NT2/D1 (cell line): ENCODE measurements around the gene NCAPD3.

Experiments used
- DNase-seq: peaks from one replicate; pipeline ENCODE4 v3.0.0-alpha.2; 2011; ENCODE audit warnings: low read depth, low spot score
- H3K27me3 ChIP-seq: 2 replicates; pipeline ENCODE4 v1.6.0; 2011; ENCODE audit warnings: mild to moderate bottlenecking; ENCODE audit not compliant: insufficient read length, insufficient read depth
- H3K36me3 ChIP-seq: 2 replicates; pipeline ENCODE4 v1.6.1; 2011; ENCODE audit warnings: mild to moderate bottlenecking, low read length, mixed read lengths; ENCODE audit not compliant: insufficient read depth, insufficient read length
- H3K4me1 ChIP-seq: 2 replicates; pipeline ENCODE4 v1.5.1; 2011; ENCODE audit not compliant: insufficient read depth, insufficient read length
- H3K4me3 ChIP-seq: 2 replicates; pipeline ENCODE4 v1.5.1; 2011; ENCODE audit warnings: low read depth; ENCODE audit not compliant: insufficient read length
- H3K9ac ChIP-seq: 2 replicates; pipeline ENCODE4 v1.6.0; 2011; ENCODE audit warnings: low read depth; ENCODE audit not compliant: insufficient read length
- H3K9me3 ChIP-seq: 2 replicates; pipeline ENCODE4 v1.5.1; 2011; ENCODE audit warnings: mild to moderate bottlenecking, low read length; ENCODE audit not compliant: insufficient read depth
- SUZ12 ChIP-seq: IDR thresholded peaks from 2 replicates; pipeline ENCODE4 v1.6.1; 2011; ENCODE audit not compliant: insufficient read length, insufficient read depth; ENCODE audit errors: extremely low read depth
- YY1 ChIP-seq: IDR thresholded peaks from 2 replicates; pipeline ENCODE4 v1.6.1; 2011; ENCODE audit not compliant: insufficient read length, insufficient read depth
- ZNF274 ChIP-seq: IDR thresholded peaks from 2 replicates; pipeline ENCODE4 v1.6.1; 2011; ENCODE audit warnings: mild to moderate bottlenecking, low read depth, low read length

The NCAPD3 gene

DNA sequence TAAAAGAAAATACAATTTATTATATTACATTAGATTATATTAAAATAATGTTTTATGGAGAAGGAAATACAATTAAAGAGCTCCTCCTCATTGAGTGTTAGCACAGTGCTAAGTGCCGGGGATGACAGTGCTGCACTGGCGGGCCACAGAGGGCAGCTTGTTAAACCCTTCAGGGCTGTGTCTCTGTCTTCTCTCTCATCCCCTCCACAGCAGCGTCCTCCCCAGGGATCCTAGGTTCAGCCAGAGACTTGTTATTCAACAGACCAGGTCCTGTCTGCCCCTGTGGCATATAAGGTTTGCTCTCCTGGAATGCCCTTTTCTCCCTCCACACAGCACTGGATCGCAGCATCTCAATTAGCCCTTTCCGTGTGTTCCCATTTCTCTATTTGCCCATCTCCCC lies 15.2 kb upstream of the NCAPD3 start:
- TF ChIP-seq SUZ12 (no peak), YY1 (no peak), ZNF274 (no peak)
- DNase-seq, result no peak
- Histone ChIP-seq H3K4me3 (no peak overlapping the region), H3K9me3 (no peaks in the 10 kb centered on the region), H3K4me1 (no peaks in the 10 kb centered on the region), H3K27me3 (no peaks in the 10 kb centered on the region), H3K36me3 (peaks cover 37% of the 10 kb centered on the region), H3K9ac (no peak overlapping the region)

DNA sequence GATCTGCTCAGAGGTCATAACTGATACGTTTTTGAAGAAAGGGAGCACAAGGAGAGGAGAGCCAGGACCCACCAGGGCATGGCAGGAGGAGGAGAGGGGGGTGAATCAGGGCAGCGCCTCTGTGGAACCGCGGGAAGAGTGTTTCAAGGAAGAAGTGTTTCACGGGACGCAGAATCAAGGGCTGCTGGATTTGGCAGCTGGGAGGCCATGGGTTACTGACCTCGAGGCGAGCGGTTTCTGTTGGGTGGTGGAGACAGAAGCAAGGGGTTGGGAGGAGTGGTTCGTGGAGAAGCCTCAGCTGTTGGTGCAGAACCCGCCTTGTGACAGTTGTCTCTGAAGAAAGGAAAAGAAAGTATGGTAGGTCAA lies 13.8 kb upstream of the NCAPD3 start:
- no peak for DNase-seq
- H3K4me1 ChIP-seq, result no peaks in the 10 kb centered on the region
- H3K36me3 ChIP-seq, result peaks cover 24% of the 10 kb centered on the region
- no peaks in the 10 kb centered on the region for H3K9me3 ChIP-seq
- H3K27me3 ChIP-seq, result no peaks in the 10 kb centered on the region
- no peak overlapping the region for H3K4me3 ChIP-seq
- no peak overlapping the region for H3K9ac ChIP-seq
- TF ChIP-seq YY1 (no peak), ZNF274 (no peak), SUZ12 (no peak)

DNA sequence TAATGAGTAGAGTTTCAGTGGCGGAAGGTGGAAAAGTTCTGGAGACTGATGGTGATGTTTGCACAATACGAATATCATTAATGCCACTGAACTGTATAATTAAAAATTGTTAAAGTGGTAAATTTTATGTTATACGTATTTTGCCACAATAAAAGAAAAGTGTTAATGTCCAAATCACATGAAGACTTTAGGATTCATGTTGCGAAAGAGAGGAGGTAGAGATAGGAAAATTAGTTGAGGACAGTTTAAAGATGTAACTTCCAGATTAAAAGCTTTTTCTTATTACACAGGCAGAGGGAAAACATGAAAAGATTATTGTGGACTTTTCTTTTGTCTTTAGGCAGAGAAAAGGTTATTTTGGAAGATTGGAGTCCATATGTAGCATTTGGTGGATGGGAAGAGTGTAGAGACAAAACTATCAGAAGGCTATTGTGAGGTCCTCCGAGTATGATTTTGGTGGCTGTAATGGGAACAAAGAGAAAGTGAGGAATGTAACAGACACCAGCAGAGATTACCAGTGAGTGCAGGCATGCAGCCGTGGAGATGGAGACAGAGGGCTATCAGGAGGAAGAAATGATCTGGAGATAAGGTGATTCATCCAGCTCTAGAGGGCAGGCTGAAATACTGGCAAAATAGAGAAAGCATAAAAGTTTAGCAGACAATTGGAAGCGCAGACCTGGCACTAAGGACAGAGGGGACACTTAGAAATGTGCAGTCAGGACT lies 13.2 kb upstream of the NCAPD3 start:
- Histone ChIP-seq H3K9ac (no peak overlapping the region), H3K9me3 (no peaks in the 10 kb centered on the region), H3K27me3 (no peaks in the 10 kb centered on the region), H3K36me3 (peaks cover 24% of the 10 kb centered on the region), H3K4me3 (no peak overlapping the region), H3K4me1 (peaks cover 1% of the 10 kb centered on the region)
- DNase-seq, result no peak
- no peak for TF ChIP-seq ZNF274
- no peak for TF ChIP-seq YY1
- no peak for TF ChIP-seq SUZ12

DNA sequence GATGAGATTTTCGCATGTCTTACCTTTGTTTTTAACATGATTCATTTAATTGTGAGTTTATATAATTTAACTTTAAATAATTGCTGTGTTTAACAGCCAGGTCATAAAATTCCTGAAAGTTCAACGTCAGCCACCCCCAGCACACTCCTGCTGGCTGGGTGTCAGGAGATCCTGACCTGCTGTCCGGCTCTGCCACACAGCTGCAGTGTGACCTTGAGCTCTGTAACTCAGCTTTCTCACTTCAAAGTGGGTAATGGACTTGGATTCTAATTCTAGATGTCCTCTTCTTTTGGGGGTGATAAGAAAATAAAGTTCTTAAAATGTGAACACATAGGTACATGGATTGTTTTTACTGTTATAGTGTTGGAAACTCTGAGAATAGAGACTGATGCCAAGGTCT lies 11.6 kb upstream of the NCAPD3 start:
- no peak overlapping the region for H3K4me3 ChIP-seq
- no peak for TF ChIP-seq YY1
- TF ChIP-seq ZNF274, result no peak
- no peak for TF ChIP-seq SUZ12
- no peaks in the 10 kb centered on the region for H3K9me3 ChIP-seq
- DNase-seq, result no peak
- H3K36me3 ChIP-seq, result peaks cover 18% of the 10 kb centered on the region
- no peaks in the 10 kb centered on the region for H3K27me3 ChIP-seq
- H3K4me1 ChIP-seq, result peaks cover 1% of the 10 kb centered on the region
- no peak overlapping the region for H3K9ac ChIP-seq

DNA sequence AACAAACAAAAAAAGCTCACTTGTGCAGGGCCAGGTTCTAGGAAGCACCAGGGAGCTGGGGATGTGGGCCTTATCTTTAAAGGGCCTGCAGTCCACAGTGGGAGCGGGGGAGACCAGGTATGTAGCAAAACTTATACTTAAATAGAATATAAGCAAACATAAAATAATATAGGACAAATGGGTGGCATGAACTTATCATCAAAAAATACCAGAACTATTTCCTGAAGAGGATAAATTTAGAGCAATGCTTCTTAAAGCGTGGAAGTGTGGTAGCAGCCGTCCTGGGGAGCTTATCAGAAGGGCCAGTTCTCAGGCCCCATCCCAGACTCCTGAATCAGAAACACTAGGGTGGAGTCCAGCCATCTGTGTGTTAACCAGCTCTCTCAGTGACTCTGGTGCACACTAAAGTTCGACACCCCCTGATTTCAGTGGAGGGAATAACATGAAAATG lies 10.0 kb upstream of the NCAPD3 start:
- Histone ChIP-seq H3K4me1 (peaks cover 1% of the 10 kb centered on the region), H3K4me3 (no peak overlapping the region), H3K9ac (no peak overlapping the region), H3K9me3 (no peaks in the 10 kb centered on the region), H3K36me3 (peaks cover 3% of the 10 kb centered on the region), H3K27me3 (no peaks in the 10 kb centered on the region)
- DNase-seq, result no peak
- TF ChIP-seq SUZ12, result no peak
- TF ChIP-seq YY1, result no peak
- no peak for TF ChIP-seq ZNF274

DNA sequence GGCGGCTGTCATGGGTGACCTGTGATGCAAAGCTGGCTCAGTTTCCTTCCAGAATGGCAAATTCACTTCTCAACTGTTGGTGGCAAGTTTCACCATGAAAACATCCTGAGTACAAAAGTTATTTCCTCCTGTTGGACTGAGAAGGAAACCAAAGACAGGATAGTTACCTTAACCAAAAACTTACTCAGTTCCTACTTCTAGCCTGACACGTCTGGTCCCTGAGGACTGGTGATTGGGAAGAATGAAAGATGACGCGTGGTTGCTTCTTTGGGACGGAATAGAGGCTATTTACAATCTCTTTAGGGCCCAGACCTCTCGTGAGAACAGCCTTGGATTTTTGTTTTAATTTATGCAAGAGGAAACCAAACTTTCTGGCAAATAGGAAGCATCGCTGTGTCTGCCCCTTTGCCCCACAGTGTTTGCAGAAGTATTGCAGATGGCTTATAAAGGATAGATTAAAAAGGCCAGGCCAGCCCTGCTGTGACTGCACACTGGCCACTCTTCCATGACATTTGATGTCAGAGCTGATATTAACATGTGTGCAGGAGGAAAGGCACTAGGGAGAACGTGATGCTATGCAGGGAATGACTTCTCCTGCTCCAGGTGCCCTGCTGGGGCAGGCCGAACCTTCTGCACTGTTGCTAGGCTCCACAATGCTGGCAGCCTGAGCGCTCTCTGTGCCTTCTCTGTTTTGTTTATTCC lies 8.3 kb upstream of the NCAPD3 start:
- H3K4me3 ChIP-seq, result no peak overlapping the region
- TF ChIP-seq YY1 (no peak), SUZ12 (no peak), ZNF274 (no peak)
- no peak for DNase-seq
- H3K9ac ChIP-seq, result no peak overlapping the region
- peaks cover 1% of the 10 kb centered on the region for H3K4me1 ChIP-seq
- H3K27me3 ChIP-seq, result no peaks in the 10 kb centered on the region
- peaks cover 6% of the 10 kb centered on the region for H3K36me3 ChIP-seq
- no peaks in the 10 kb centered on the region for H3K9me3 ChIP-seq

DNA sequence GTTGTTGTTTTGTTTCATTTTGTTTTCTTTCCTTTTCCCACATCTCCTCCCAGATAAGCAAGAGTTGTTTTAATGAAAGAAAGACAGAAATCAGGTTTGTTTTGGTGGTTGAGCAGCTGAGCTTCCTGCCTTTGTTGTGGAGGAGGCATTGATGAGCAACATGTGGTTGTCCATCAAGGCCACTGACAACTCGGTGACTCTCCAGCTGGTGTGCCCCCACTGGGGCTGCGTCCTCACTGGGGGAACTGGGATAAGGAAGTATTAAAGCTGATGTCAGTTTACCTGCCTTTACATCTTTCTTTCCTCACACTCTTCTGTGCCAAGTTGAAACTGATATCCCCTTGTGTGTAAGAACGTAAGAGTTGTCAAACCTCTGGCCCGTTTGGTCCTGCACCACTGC lies 6.6 kb upstream of the NCAPD3 start:
- Histone ChIP-seq H3K9ac (no peak overlapping the region), H3K9me3 (no peaks in the 10 kb centered on the region), H3K27me3 (peaks cover 16% of the 10 kb centered on the region), H3K4me3 (no peak overlapping the region), H3K36me3 (peaks cover 6% of the 10 kb centered on the region), H3K4me1 (peaks cover 1% of the 10 kb centered on the region)
- TF ChIP-seq ZNF274 (no peak), YY1 (no peak), SUZ12 (no peak)
- DNase-seq, result no peak
